Epithelial cell of esophagus (primary cell): ENCODE results near the gene SSUH2.

Experiments
- DNase-seq: peaks from one replicate; pipeline ENCODE4 v3.0.0; 2010; ENCODE audit warnings: low read depth
- H3K4me3 ChIP-seq: 2 replicates; pipeline ENCODE4 v1.5.1; 2011; ENCODE audit warnings: mild to moderate bottlenecking, low read length, control low read depth
- CTCF ChIP-seq: IDR thresholded peaks from 2 replicates; pipeline ENCODE4 v1.5.1; 2011; ENCODE audit warnings: low read depth, mild to moderate bottlenecking, low read length, control low read depth, inconsistent platforms; ENCODE audit not compliant: insufficient read depth; ENCODE audit errors: missing control alignments

Gene SSUH2

GRCh38 chr3:8608041-8608790 is 36.4 kb downstream of the SSUH2 start:
- no peak overlapping the region for H3K4me3 ChIP-seq
- TF ChIP-seq CTCF: no peak
- DNase-seq: no peak

GRCh38 chr3:8607234-8608040 is 37.2 kb downstream of the SSUH2 start:
- peak; percentile 72 for TF ChIP-seq CTCF
- no peak overlapping the region for H3K4me3 ChIP-seq
- DNase-seq: peak; percentile 81

GRCh38 chr3:8606701-8607231 is 37.8 kb downstream of the SSUH2 start:
- DNase-seq: no peak
- H3K4me3 ChIP-seq: no peak overlapping the region
- no peak for TF ChIP-seq CTCF

- DNase-seq: no peak
- TF ChIP-seq CTCF: no peak
- H3K4me3 ChIP-seq: no peak overlapping the region
Measured at GRCh38 chr3:8604988-8605387, 39.6 kb downstream of the SSUH2 start.

GRCh38 chr3:8604006-8604405 is 40.6 kb downstream of the SSUH2 start:
- no peak overlapping the region for H3K4me3 ChIP-seq
- no peak for TF ChIP-seq CTCF
- DNase-seq: no peak

GRCh38 chr3:8603115-8603710 is 41.4 kb downstream of the SSUH2 start:
- no peak for DNase-seq
- TF ChIP-seq CTCF: no peak
- no peak overlapping the region for H3K4me3 ChIP-seq
